Astrocyte (in vitro differentiated cells and primary cell): ENCODE results near the gene NRP1. TPM values are rescaled to one million over a fixed set of nuclear protein-coding genes. Genes with fewer than 3 reads are reported as not detected.

Source experiments
- DNase-seq: peaks from one replicate; pipeline ENCODE4 v3.0.0-alpha.2; 2010; ENCODE audit warnings: low read depth
- FAIRE-seq: peaks from 2 replicates; lab custom pipeline; 2011; peaks lifted over from hg19 to GRCh38; lab: Jason Lieb, UNC
- H2AFZ ChIP-seq: 2 replicates; pipeline ENCODE4 v1.6.0; 2012; ENCODE audit warnings: low read depth, low read length, inconsistent platforms
- H3K27ac ChIP-seq: 2 replicates; pipeline ENCODE4 v1.5.1; 2011; ENCODE audit warnings: low read depth, low read length, inconsistent platforms
- H3K27me3 ChIP-seq: 2 replicates; pipeline ENCODE4 v1.6.0; 2011; ENCODE audit warnings: low read length, inconsistent platforms; ENCODE audit not compliant: insufficient read depth
- H3K36me3 ChIP-seq: 2 replicates; pipeline ENCODE4 v1.5.1; 2011; ENCODE audit warnings: low read length, inconsistent platforms; ENCODE audit not compliant: insufficient read depth
- H3K4me1 ChIP-seq: 2 replicates; pipeline ENCODE4 v1.5.1; 2011; ENCODE audit warnings: low read length, inconsistent platforms; ENCODE audit not compliant: insufficient read depth
- H3K4me2 ChIP-seq: 2 replicates; pipeline ENCODE4 v1.6.0; 2012; ENCODE audit warnings: low read length, inconsistent platforms
- H3K4me3 ChIP-seq: 2 replicates; pipeline ENCODE4 v1.5.1; 2011; ENCODE audit warnings: low read depth, mild to moderate bottlenecking, low read length, inconsistent platforms; ENCODE audit not compliant: insufficient read depth
- H3K79me2 ChIP-seq: 2 replicates; pipeline ENCODE4 v1.6.0; 2012; ENCODE audit warnings: mild to moderate bottlenecking, low read length, inconsistent platforms; ENCODE audit not compliant: insufficient read depth
- H3K9ac ChIP-seq: 2 replicates; pipeline ENCODE4 v1.6.0; 2012; ENCODE audit warnings: mild to moderate bottlenecking, low read length, inconsistent platforms
- H3K9me3 ChIP-seq: 2 replicates; pipeline ENCODE4 v1.5.1; 2012; ENCODE audit warnings: low read depth, mild to moderate bottlenecking, low read length, inconsistent platforms; ENCODE audit not compliant: insufficient read depth
- H4K20me1 ChIP-seq: 2 replicates; pipeline ENCODE4 v1.6.0; 2012; ENCODE audit warnings: low read length, inconsistent platforms; ENCODE audit not compliant: insufficient read depth
- H3K27ac Mint-ChIP-seq: one replicate; pipeline ENCODE4 v1.8.0; 2021; ENCODE audit warnings: mild to moderate bottlenecking, mixed read lengths; ENCODE audit not compliant: unreplicated experiment
- H3K27me3 Mint-ChIP-seq: one replicate; pipeline ENCODE4 v1.8.0; 2021; ENCODE audit warnings: low read depth, mixed read lengths; ENCODE audit not compliant: unreplicated experiment
- H3K36me3 Mint-ChIP-seq: one replicate; pipeline ENCODE4 v1.8.0; 2021; ENCODE audit warnings: low read depth, mixed read lengths; ENCODE audit not compliant: unreplicated experiment
- H3K4me1 Mint-ChIP-seq: one replicate; pipeline ENCODE4 v1.8.0; 2021; ENCODE audit warnings: low read depth, mixed read lengths; ENCODE audit not compliant: unreplicated experiment
- H3K4me3 Mint-ChIP-seq: one replicate; pipeline ENCODE4 v1.8.0; 2021; ENCODE audit warnings: mild to moderate bottlenecking, moderate library complexity, mixed read lengths; ENCODE audit not compliant: unreplicated experiment
- H3K9me3 Mint-ChIP-seq: one replicate; pipeline ENCODE4 v1.8.0; 2021; ENCODE audit warnings: mild to moderate bottlenecking, mixed read lengths; ENCODE audit not compliant: unreplicated experiment
- EZH2 ChIP-seq: IDR thresholded peaks from 2 replicates; pipeline ENCODE4 v1.6.1; 2012; ENCODE audit warnings: mild to moderate bottlenecking, low read length, inconsistent platforms; ENCODE audit not compliant: insufficient read depth
- total RNA-seq: library from RNA; stranded (reverse); gene quantifications from 2 replicates; pipeline ENCODE4 v1.2.1, GENCODE V29; 2021
- TF ChIP-seq, protein P1 (sequence below): IDR thresholded peaks from 2 replicates; pipeline ENCODE4 v1.5.1; 2011; ENCODE audit warnings: low read depth, mild to moderate bottlenecking, inconsistent platforms, low read length, moderate library complexity; ENCODE audit not compliant: insufficient read depth

The NRP1 gene
- total RNA-seq, 1 donor from 2014 or later: 59.4 TPM

DNA sequence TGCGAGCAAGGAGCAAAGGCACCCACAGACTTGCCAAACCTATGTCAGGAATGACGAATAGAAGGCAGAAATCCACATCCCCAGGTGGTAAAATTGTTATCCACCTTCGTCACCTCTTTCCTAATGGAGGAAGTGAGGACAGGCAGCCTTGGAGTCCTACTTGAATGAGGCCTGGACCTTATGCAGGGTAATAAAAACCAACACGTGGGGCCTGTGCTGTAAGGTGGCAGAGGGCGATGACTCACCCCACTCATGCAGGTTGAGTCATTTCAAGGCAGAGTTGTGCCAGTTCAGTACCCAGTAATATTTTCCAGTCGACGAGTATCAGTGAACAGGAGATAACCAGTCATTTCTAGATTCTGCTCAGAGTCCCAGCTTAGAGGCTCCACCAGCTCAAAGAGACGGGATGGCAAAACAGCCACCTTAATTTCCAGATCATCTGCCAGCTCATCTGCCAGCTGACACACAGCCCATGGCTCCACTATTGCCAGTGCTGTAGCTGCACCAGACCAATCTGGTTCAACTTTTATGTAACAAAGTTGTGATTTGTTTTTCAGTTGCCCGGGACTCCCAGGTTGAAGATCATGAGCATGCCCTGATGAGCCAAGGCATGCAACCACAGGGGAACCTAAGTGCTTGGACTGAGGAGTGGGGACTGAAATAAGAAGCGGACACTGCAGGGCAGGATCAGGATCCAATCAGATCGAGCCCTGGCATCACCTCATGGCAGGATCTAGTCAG, 200.3 kb downstream of the NRP1 start:
- Histone ChIP-seq H3K9me3 (no peaks in the 10 kb centered on the region), H3K79me2 (no peaks in the 10 kb centered on the region), H3K4me1 (peaks cover 50% of the 10 kb centered on the region), H3K9ac (peak overlapping the region; percentile 58), H3K27me3 (no peaks in the 10 kb centered on the region), H4K20me1 (no peaks in the 10 kb centered on the region), H3K4me2 (peak overlapping the region; percentile 19), H2AFZ (no peak overlapping the region), H3K4me3 (no peak overlapping the region), H3K36me3 (no peaks in the 10 kb centered on the region), H3K27ac (peak overlapping the region; percentile 84)
- Mint-ChIP-seq H3K9me3 (peaks cover 9% of the 10 kb centered on the region), H3K27me3 (no peaks in the 10 kb centered on the region), H3K4me3 (no peak overlapping the region), H3K36me3 (peaks cover 1% of the 10 kb centered on the region), H3K27ac (peak overlapping the region; percentile 15), H3K4me1 (peaks cover 52% of the 10 kb centered on the region)
- TF ChIP-seq, protein P1, sequence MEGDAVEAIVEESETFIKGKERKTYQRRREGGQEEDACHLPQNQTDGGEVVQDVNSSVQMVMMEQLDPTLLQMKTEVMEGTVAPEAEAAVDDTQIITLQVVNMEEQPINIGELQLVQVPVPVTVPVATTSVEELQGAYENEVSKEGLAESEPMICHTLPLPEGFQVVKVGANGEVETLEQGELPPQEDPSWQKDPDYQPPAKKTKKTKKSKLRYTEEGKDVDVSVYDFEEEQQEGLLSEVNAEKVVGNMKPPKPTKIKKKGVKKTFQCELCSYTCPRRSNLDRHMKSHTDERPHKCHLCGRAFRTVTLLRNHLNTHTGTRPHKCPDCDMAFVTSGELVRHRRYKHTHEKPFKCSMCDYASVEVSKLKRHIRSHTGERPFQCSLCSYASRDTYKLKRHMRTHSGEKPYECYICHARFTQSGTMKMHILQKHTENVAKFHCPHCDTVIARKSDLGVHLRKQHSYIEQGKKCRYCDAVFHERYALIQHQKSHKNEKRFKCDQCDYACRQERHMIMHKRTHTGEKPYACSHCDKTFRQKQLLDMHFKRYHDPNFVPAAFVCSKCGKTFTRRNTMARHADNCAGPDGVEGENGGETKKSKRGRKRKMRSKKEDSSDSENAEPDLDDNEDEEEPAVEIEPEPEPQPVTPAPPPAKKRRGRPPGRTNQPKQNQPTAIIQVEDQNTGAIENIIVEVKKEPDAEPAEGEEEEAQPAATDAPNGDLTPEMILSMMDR: no peak
- no peak for TF ChIP-seq EZH2
- DNase-seq (peak; percentile 98), FAIRE-seq (peak; percentile 41)

DNA sequence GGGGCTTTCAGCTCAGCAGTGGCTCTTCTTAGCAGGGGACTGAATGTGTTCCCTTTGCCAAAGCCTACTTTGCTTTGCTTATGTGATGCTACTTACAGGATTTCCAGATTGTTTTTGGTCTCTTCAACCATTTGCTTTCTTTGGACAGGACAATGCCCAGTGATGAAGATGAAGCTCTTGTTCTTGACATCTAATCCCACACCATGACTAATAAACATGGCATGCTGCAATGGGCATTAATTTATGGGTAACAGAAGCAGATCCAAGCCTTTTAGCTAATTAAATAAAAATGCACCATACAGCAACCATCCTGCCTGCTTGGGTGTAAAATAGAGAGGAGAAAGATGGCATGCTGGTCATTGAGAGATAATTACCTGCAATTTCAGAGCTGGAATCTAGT, 200.9 kb downstream of the NRP1 start:
- no peak overlapping the region for H3K27ac Mint-ChIP-seq
- H3K4me2 ChIP-seq: peak overlapping the region; percentile 19
- no peak for TF ChIP-seq EZH2
- TF ChIP-seq, protein P1: no peak
- DNase-seq (peak; percentile 85), FAIRE-seq (no peak)
- H3K4me3 Mint-ChIP-seq: no peak overlapping the region
- no peaks in the 10 kb centered on the region for H3K27me3 ChIP-seq
- H3K4me1 ChIP-seq: peaks cover 57% of the 10 kb centered on the region
- peaks cover 9% of the 10 kb centered on the region for H3K9me3 Mint-ChIP-seq
- H3K9ac ChIP-seq: peak overlapping the region; percentile 58
- H3K27me3 Mint-ChIP-seq: no peaks in the 10 kb centered on the region
- H3K4me3 ChIP-seq: no peak overlapping the region
- H3K27ac ChIP-seq: peak overlapping the region; percentile 84
- H3K79me2 ChIP-seq: no peaks in the 10 kb centered on the region
- H3K36me3 Mint-ChIP-seq: peaks cover 1% of the 10 kb centered on the region
- H3K36me3 ChIP-seq: no peaks in the 10 kb centered on the region
- no peak overlapping the region for H2AFZ ChIP-seq
- no peaks in the 10 kb centered on the region for H4K20me1 ChIP-seq
- H3K9me3 ChIP-seq: no peaks in the 10 kb centered on the region
- peaks cover 58% of the 10 kb centered on the region for H3K4me1 Mint-ChIP-seq

GRCh38 chr10:33132626-33133025, 201.8 kb downstream of the NRP1 start:
- Histone ChIP-seq H3K79me2 (no peaks in the 10 kb centered on the region), H3K4me1 (peaks cover 58% of the 10 kb centered on the region), H3K27ac (no peak overlapping the region), H3K4me3 (no peak overlapping the region), H4K20me1 (no peaks in the 10 kb centered on the region), H3K9ac (no peak overlapping the region), H3K27me3 (no peaks in the 10 kb centered on the region), H3K4me2 (no peak overlapping the region), H3K36me3 (no peaks in the 10 kb centered on the region), H3K9me3 (no peaks in the 10 kb centered on the region), H2AFZ (no peak overlapping the region)
- peak overlapping the region; percentile 41 for H3K4me3 Mint-ChIP-seq
- no peak for FAIRE-seq
- no peak for DNase-seq
- H3K36me3 Mint-ChIP-seq: peaks cover under 1% of the 10 kb centered on the region
- peaks cover 7% of the 10 kb centered on the region for H3K9me3 Mint-ChIP-seq
- peaks cover 57% of the 10 kb centered on the region for H3K4me1 Mint-ChIP-seq
- TF ChIP-seq, protein P1: no peak
- TF ChIP-seq EZH2: no peak
- no peak overlapping the region for H3K27ac Mint-ChIP-seq
- H3K27me3 Mint-ChIP-seq: no peaks in the 10 kb centered on the region
